ENCODE results near the gene TUT1.
A peak's percentile ranks its signal among the peaks of the same experiment; 100 is the strongest.
"Not testable (repeated sequence)": the region's sequence is repeated elsewhere in the genome, so short reads cannot be mapped to it uniquely, and the experiment has no call there.

TUT1 gene

DNA sequence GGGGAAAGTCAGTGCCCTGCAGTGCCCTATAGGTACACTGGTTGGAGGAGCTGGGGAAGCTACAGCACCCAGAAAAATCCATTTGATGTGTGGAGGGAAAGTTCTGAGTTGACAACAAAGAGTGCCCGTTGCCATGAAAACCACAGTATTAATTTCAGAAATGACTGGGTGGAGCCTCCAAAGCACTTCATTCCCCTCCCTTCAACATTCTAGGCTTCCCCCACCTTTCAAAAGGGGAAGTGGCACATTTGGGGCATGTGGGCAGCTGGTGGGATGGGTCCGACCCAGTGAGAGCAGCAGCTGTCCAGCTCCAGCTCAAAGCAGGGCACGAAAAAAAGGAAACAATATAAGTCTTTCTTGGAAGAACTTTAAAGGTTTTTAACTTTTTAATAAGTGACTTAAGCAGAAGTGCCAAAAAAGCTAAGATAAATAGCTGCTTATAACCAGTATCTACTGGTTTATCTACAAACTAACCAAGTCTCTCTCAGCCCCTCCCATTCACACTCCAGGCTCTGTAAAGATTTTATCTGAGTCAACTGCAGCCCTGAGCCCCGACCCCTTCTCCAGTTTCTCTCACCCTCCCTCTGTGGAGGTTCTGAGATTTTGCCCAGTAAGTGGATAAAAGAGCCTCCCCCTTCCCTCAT lies 35.7 kb downstream of the TUT1 start:
- DNase-seq: peak; percentile 43 to 62

- no peak for DNase-seq
Observed at GRCh38 chr11:62554387-62555167, 36.7 kb downstream of the TUT1 start.

- DNase-seq: no peak
Observed at GRCh38 chr11:62553839-62554361, 37.4 kb downstream of the TUT1 start.

- DNase-seq: peak; percentile 50 to 60
Observed at GRCh38 chr11:62553080-62553838, 38.1 kb downstream of the TUT1 start.

DNA sequence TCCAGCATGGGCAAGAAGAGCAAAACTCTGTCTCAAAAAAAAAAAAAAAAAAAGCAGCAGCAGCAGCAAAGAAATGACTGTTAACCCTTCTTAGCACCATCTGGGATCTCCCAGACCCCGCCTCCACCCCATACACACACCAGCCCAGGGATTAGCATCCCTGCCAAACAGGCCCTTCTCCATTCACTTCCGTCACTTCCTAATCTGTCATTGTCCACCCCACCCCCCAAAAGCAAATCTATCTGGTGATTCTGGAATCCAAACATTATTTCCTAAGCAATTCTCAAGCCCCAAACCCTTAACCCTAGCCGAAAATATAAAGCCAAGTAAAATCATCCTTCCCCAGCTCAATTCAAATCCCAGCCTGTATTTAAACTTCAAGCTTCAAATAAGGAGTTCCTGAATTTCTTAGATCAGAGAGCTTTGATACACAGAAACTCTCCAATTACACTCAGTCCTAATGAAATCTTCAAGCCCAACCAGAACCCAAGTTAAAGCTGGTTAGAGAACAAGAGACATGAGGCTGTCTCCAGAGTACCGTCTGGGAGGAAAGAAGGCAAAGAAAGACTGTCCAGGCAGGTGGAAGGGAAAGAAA lies 38.7 kb downstream of the TUT1 start:
- DNase-seq: no peak

- DNase-seq: not testable (repeated sequence)
Observed at GRCh38 chr11:62550478-62550877, 40.8 kb downstream of the TUT1 start.

- no peak for DNase-seq
Observed at GRCh38 chr11:62548545-62549335, 42.6 kb downstream of the TUT1 start.

- no peak for DNase-seq
Observed at GRCh38 chr11:62547691-62548281, 43.5 kb downstream of the TUT1 start.

GRCh38 chr11:62546929-62547625 lies 44.2 kb downstream of the TUT1 start:
- DNase-seq: no peak

DNA sequence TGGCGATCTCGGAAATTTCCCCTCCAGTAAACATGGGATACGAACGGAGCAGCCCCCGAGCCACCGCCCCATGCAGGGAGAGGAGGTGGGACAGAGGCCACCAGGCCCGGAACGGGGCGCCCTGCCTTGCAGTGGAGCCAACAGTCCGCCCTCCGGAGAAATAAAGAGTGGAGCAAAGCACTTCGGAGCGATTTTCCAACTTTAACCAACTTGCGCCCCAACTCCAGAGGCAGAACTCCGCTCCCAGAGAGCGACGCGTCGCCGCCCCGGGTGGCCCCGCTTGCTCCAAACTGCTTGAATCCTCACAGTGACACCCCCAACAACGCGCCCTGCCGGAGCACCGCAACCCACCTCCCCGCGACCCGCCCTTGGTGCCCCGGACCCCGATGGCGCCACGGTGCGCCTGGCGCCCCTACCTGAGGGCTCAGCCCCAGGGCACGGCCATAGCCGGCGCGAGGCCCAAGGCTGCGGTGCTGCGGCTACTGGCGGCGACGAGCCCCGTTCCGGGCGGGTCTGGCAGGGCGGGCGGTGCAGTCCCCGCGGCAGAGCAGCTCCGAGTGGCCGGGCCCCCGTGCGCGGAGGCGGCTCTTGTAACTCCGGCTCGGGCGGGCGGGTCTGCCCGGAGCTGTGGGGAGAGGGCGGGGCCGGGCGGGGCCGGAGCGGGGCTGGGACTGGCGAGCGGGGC lies 44.9 kb downstream of the TUT1 start, which contains the start of gene AHNAK:
Gene AHNAK, minus strand, starts transcription at position 563 of the 685 bp plus-strand sequence. CDS start 10,708 bp downstream, outside the sequence.
- DNase-seq: peak; percentile 70 to 76

DNA sequence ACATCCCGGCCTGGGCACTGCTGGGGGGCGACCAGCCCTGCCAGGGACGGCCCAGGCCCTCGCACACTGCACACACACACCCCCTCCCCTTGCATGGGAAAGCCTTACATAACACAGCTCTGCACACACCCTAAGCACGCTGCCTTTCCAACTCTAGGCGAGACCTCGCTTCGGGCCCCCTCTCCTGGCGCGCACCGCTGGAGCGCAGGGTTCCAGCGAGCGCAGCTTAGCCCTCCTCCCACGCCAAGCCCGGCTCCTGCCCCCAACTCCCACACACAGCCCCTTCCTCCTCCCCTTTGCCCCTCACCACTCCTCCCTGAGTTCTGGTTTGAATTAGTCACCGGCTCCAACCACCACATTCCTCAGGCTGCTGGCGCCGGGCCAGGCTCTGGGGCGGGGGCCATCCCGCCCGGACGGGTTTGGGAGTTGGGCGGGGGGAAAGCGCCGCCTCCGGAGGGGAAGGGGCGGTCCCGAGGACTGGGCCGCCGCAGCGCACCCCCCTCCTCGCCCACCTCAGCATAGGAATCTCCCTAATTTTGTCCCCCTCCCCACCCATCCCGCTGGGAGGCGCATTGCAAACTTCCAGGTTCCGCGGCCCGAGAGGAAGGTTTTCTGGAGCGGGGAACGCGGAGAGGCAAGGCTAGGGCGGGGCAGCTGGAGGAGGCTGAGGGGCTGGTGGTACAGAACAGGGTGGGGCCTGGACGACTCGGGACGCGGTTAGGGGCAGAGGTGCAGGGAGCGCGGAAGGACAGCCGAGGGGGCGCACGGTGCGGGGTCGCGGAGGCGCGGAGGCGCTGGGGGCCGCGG lies 45.7 kb downstream of the TUT1 start:
- DNase-seq: peak; percentile 75 to 81

GRCh38 chr11:62544581-62545436 lies 46.5 kb downstream of the TUT1 start:
- DNase-seq: peak in 1 of 2 experiments; percentile 55

- DNase-seq: peak in 1 of 2 experiments; percentile 23
Observed at GRCh38 chr11:62543680-62544444, 47.5 kb downstream of the TUT1 start.

DNA sequence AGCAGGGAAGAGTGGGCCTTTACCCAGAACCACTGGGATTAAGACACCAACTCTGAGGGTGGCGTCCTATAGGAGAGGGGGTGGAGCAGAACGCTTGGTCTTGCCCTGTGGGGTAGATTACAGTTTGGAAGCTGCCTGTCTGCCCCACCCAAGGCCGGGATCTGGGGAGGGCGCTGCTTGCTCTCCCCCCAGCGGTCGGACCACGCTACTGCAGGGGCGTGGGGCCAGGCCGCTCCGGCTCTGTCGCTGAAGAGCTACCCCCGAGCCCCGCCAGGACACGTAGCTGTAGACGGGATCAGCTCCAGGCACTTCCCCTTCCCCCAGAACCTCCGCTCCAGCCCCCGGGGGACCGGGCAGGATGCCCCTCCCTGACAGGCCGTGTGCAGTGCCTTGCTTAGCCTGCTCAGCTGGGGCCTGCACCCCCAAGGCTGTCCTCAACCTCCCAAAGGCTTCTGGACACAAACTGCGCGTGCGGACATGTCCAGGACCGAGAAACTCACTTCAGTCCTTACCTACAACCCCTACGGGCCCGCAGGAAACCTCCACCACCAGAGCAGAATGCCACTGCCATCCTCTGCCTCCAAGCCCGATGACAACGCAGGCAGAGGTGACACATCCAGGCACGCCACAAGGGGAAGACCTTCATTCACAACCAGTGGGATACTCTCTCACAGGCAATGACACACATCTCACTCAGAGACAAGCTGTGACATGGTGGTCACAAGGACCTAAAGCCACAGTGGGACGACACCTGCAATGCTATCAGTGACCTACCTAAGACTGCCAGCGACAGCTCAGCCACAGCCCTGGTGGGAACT lies 48.4 kb downstream of the TUT1 start:
- peak; percentile 79 to 82 for DNase-seq

DNA sequence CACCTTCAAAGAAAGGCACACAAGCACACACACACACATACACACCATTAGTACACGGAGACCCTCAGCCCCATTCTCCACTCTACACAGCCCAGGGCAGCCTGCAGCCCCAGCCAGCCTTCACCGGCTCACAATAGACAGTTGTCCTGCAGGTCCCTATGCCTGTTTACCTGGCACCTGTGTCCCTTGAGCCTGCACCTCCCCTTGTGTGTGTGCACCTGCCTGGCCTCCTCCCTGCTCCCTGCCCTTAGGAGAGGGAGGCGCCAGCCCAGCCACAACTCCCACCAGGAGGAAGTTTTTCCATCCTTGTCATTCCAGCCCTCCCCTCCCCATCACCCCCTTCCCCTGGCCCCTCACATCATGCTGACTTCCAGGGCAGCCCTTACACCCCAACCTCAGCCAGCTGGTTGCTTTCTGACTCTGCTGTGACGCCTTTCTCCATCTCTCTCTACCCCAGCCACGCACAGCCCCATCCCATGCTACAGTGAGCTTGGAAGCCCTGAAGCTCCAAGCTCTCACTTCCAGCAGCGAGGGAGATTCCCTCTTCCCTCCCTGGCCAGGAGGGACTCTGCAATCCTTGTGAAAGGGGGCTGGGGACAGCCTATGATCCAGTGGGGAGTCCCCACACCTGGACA lies 49.1 kb downstream of the TUT1 start:
- peak in 1 of 2 experiments; percentile 21 for DNase-seq

Data from activated CD4-positive, alpha-beta T cell treated with anti-CD3 and anti-CD28 coated beads, Interleukin-2, amount 50 U/mL, for 48 hours (primary cell).